Stimulated activated CD8-positive, alpha-beta memory T cell treated with anti-CD3 and anti-CD28 coated beads, Interleukin-15, amount 100 ng/mL, for 24 hours (primary cell): ENCODE results near the gene DPYSL4.

ENCODE experiments used
- DNase-seq: peaks from one replicate; pipeline ENCODE4 v3.0.0-alpha.2; 2020; ENCODE audit warnings: low read depth

The DPYSL4 gene

GRCh38 chr10:132163826-132164515, 22.8 kb upstream of the DPYSL4 start:
- DNase-seq: no peak

- DNase-seq: no peak
Observed at GRCh38 chr10:132164761-132165278, 21.9 kb upstream of the DPYSL4 start.

GRCh38 chr10:132165416-132165980, 21.2 kb upstream of the DPYSL4 start:
- no peak for DNase-seq

- no peak for DNase-seq
Observed at GRCh38 chr10:132166216-132166950, 20.4 kb upstream of the DPYSL4 start.

GRCh38 chr10:132167041-132167674, 19.6 kb upstream of the DPYSL4 start:
- no peak for DNase-seq

- no peak for DNase-seq
Observed at GRCh38 chr10:132167976-132168375, 18.8 kb upstream of the DPYSL4 start.

- no peak for DNase-seq
Observed at GRCh38 chr10:132168571-132169030, 18.1 kb upstream of the DPYSL4 start.

GRCh38 chr10:132169031-132169765, 17.6 kb upstream of the DPYSL4 start:
- DNase-seq: no peak

GRCh38 chr10:132169766-132170560, 16.8 kb upstream of the DPYSL4 start:
- no peak for DNase-seq

GRCh38 chr10:132170561-132171361, 16.0 kb upstream of the DPYSL4 start:
- no peak for DNase-seq

- no peak for DNase-seq
Observed at GRCh38 chr10:132172091-132173066, 14.4 kb upstream of the DPYSL4 start.

GRCh38 chr10:132173185-132173584, 13.6 kb upstream of the DPYSL4 start:
- no peak for DNase-seq

- DNase-seq: no peak
Observed at GRCh38 chr10:132174237-132174636, 12.5 kb upstream of the DPYSL4 start.

- no peak for DNase-seq
Observed at GRCh38 chr10:132175408-132175807, 11.3 kb upstream of the DPYSL4 start.

GRCh38 chr10:132175907-132176581, 10.7 kb upstream of the DPYSL4 start:
- no peak for DNase-seq

- DNase-seq: no peak
Observed at GRCh38 chr10:132176623-132177500, 9.9 kb upstream of the DPYSL4 start.

GRCh38 chr10:132178046-132178445, 8.7 kb upstream of the DPYSL4 start:
- no peak for DNase-seq
